Activated CD4-positive, alpha-beta T cell treated with anti-CD3 and anti-CD28 coated beads, Interleukin-2, amount 10 ng/mL, durations not matched to agents 24 days and 14 days (primary cell): ENCODE results near the gene SUPT20HL2. TPM values are rescaled to one million over a fixed set of nuclear protein-coding genes. Genes with fewer than 3 reads are reported as not detected.
"Not testable (repeated sequence)": the region's sequence is repeated elsewhere in the genome, so short reads cannot be mapped to it uniquely, and the experiment has no call there.

Experiments
- DNase-seq: peaks from one replicate; pipeline ENCODE4 v3.0.0; 2022
- H3K27ac Mint-ChIP-seq: one replicate; pipeline ENCODE4 v1.8.0; 2022; ENCODE audit warnings: mild to moderate bottlenecking, mixed read lengths
- H3K27me3 Mint-ChIP-seq: one replicate; pipeline ENCODE4 v1.8.0; 2022; ENCODE audit warnings: mixed read lengths
- H3K36me3 Mint-ChIP-seq: one replicate; pipeline ENCODE4 v1.8.0; 2022; ENCODE audit warnings: low read depth, mild to moderate bottlenecking, mixed read lengths
- H3K4me1 Mint-ChIP-seq: one replicate; pipeline ENCODE4 v1.8.0; 2021; ENCODE audit warnings: mixed read lengths
- H3K4me3 Mint-ChIP-seq: one replicate; pipeline ENCODE4 v1.8.0; 2022; ENCODE audit warnings: mild to moderate bottlenecking, moderate library complexity, mixed read lengths
- H3K9me3 Mint-ChIP-seq: one replicate; pipeline ENCODE4 v1.8.0; 2021; ENCODE audit warnings: mixed read lengths
- intact Hi-C: fragments of 100-400 bp; cut with micrococcal nuclease; formaldehyde crosslinking; loops from one replicate; pipeline ENCODE4 v1.15.1; 2023
- total RNA-seq: library from RNA; stranded (reverse); gene quantifications from 2 replicates; pipeline ENCODE4 v1.2.3, GENCODE V29; 2022

Gene SUPT20HL2
- total RNA-seq, 1 donor from 2014 or later: 0.09 TPM

- Mint-ChIP-seq H3K4me1 (no peaks in the 10 kb centered on the region), H3K27me3 (peaks cover 4% of the 10 kb centered on the region), H3K36me3 (no peaks in the 10 kb centered on the region), H3K9me3 (peaks cover 3% of the 10 kb centered on the region), H3K4me3 (no peak overlapping the region), H3K27ac (no peak overlapping the region)
- DNase-seq: no peak
- intact Hi-C loops: no loop called here
Measured at GRCh38 chrX:24332878-24333277, 19.0 kb upstream of the SUPT20HL2 start.

DNA sequence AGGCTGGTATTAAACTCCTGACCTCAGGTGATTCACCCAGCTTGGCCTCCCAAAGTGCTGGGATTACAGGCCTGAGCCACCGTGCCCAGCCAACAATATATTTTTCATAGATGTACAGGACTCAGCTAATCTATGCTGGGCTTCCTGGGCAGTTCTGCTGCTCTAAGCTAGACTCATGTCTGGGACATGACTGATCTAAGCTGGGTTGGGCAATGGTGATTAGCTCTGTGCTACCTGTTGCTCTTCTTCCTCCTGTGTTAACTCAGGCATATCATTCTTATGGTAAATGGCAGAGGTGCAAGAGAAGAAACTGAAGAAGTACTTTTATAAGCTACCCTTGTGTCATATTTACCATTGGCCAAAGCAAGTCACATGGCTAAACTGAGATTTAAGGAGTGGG, 11.4 kb upstream of the SUPT20HL2 start:
- no peaks in the 10 kb centered on the region for H3K36me3 Mint-ChIP-seq
- no peak for DNase-seq
- intact Hi-C loops: no loop called here
- H3K4me3 Mint-ChIP-seq: no peak overlapping the region
- H3K9me3 Mint-ChIP-seq: peaks cover 3% of the 10 kb centered on the region
- H3K27me3 Mint-ChIP-seq: peaks cover 4% of the 10 kb centered on the region
- H3K27ac Mint-ChIP-seq: no peak overlapping the region
- no peaks in the 10 kb centered on the region for H3K4me1 Mint-ChIP-seq

DNA sequence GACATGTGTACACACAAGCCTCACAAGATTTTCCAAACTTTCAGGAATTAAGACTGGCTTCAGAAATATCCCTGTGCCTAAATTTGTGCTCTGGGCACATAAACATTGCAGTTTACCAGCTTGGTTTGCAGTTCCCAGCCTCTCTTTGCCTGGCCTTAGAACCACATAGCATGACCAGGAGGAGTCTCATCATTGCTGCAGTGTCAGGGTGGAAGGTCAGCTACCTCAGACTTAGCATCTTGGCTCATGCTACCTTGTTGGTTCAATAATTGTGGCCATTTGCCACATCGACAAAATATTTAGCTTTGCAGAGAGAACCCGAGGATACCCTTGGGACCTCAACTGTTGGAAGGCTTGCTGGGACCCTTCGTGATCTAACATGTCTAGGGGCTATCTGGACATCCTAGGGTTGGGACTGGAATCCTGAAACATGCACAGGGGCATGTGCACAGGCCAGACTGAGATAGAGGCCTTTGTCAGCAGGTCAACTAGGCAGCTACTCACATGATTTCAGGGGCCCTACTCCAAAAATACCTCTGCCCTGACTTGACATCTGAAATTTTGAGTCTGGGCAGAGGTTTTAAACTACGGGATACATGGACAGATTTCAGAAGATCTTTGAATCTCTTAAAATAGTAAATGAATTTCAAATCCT, 8.0 kb upstream of the SUPT20HL2 start:
- H3K27ac Mint-ChIP-seq: no peak overlapping the region
- peaks cover 3% of the 10 kb centered on the region for H3K9me3 Mint-ChIP-seq
- H3K36me3 Mint-ChIP-seq: no peaks in the 10 kb centered on the region
- H3K4me3 Mint-ChIP-seq: no peak overlapping the region
- H3K27me3 Mint-ChIP-seq: peaks cover 5% of the 10 kb centered on the region
- no peaks in the 10 kb centered on the region for H3K4me1 Mint-ChIP-seq
- intact Hi-C loops: no loop called here
- DNase-seq: no peak

- no peak overlapping the region for H3K27ac Mint-ChIP-seq
- no peak overlapping the region for H3K4me3 Mint-ChIP-seq
- H3K4me1 Mint-ChIP-seq: no peaks in the 10 kb centered on the region
- peaks cover 3% of the 10 kb centered on the region for H3K27me3 Mint-ChIP-seq
- H3K36me3 Mint-ChIP-seq: no peaks in the 10 kb centered on the region
- intact Hi-C loops: no loop called here
- no peaks in the 10 kb centered on the region for H3K9me3 Mint-ChIP-seq
- DNase-seq: no peak
Measured at GRCh38 chrX:24317567-24317966, 3.7 kb upstream of the SUPT20HL2 start.

- no peaks in the 10 kb centered on the region for H3K4me1 Mint-ChIP-seq
- H3K9me3 Mint-ChIP-seq: no peaks in the 10 kb centered on the region
- H3K27me3 Mint-ChIP-seq: peaks cover 3% of the 10 kb centered on the region
- no peak for DNase-seq
- no peak overlapping the region for H3K27ac Mint-ChIP-seq
- H3K36me3 Mint-ChIP-seq: no peaks in the 10 kb centered on the region
- H3K4me3 Mint-ChIP-seq: no peak overlapping the region
- intact Hi-C loops: no loop called here
Measured at GRCh38 chrX:24316111-24316510, 2.2 kb upstream of the SUPT20HL2 start.

- H3K36me3 Mint-ChIP-seq, H3K4me1 Mint-ChIP-seq, intact Hi-C loops, H3K27ac Mint-ChIP-seq, H3K27me3 Mint-ChIP-seq, DNase-seq, H3K9me3 Mint-ChIP-seq, H3K4me3 Mint-ChIP-seq: not testable (repeated sequence)
Measured at GRCh38 chrX:24312249-24312607, 1.6 kb downstream of the SUPT20HL2 start.

DNA sequence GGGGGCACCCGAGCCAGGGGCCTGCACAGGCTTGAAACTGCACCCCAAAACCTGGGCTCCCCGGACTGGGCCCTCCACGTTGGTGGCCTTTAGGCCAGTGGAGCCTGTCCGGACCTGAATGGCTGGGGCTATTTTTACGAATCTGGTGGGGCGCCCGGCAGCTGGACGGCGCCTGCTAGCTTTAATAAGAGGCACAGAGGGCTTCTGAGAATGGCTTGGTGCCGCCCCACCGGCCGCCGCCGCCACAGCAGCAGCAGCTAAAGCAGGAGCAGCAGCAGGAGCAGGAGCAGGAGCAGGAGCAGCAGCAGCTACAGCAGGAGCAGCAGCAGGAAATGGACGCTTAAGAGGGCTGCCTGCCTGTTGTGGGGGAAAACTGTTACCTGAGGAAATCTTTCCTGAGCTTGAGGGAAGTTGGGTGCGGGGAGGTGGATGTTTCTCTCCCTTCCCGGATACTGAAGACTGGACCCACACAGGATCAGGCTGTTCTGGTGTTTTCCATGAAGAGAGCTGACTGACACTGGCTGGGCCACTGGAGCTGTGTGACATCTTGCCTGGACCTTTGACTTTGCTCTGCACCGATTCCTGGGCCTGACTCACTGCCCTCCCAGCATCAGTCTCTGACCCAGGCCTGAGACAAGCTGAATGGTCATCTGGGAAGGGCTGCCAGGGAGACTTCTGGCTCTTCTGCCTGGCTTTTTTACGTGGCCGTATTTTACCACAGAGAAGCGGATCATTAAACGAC, 2.2 kb downstream of the SUPT20HL2 start:
- H3K27ac Mint-ChIP-seq, H3K4me1 Mint-ChIP-seq, H3K36me3 Mint-ChIP-seq, intact Hi-C loops, H3K4me3 Mint-ChIP-seq, H3K27me3 Mint-ChIP-seq, H3K9me3 Mint-ChIP-seq, DNase-seq: not testable (repeated sequence)

- H3K9me3 Mint-ChIP-seq, DNase-seq, intact Hi-C loops, H3K27ac Mint-ChIP-seq, H3K27me3 Mint-ChIP-seq, H3K4me3 Mint-ChIP-seq, H3K4me1 Mint-ChIP-seq, H3K36me3 Mint-ChIP-seq: not testable (repeated sequence)
Measured at GRCh38 chrX:24310916-24311315, 3.0 kb downstream of the SUPT20HL2 start.

DNA sequence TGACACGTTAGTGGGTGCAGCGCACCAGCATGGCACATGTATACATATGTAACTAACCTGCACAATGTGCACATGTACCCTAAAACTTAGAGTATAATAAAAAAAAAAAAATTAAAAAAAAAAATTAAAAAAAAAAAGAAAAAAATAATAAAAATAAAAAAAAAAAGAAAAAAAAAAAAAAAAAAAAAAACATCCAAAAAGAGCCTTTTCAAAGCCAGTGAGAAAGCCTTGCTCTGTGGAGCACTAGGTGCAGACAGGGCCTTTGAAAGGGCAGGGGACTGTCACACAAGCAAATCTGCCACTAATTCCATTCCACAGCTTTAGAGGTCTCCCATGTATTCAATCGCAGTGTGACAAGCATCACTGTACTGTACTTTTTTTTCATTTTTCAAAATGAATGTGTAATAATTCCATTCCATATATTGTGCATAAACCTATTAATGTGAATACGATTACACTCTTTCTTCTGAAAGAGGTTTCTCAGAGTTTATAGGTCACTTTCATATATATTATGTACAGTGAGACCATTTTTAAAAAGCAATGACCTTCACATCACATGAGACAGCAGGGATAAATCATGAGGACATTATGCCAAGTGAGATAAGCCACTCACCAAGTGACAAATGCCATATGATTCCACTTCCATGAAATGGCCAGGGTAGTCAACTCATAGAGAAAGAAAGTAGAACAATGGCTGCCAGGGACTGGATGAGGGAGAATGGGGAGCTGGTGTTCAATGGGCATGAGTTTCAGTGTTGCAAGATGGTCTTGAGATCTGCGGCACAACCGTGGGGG, 4.1 kb downstream of the SUPT20HL2 start:
- H3K27me3 Mint-ChIP-seq, H3K9me3 Mint-ChIP-seq, H3K27ac Mint-ChIP-seq, DNase-seq, intact Hi-C loops, H3K4me3 Mint-ChIP-seq, H3K36me3 Mint-ChIP-seq, H3K4me1 Mint-ChIP-seq: not testable (repeated sequence)

DNA sequence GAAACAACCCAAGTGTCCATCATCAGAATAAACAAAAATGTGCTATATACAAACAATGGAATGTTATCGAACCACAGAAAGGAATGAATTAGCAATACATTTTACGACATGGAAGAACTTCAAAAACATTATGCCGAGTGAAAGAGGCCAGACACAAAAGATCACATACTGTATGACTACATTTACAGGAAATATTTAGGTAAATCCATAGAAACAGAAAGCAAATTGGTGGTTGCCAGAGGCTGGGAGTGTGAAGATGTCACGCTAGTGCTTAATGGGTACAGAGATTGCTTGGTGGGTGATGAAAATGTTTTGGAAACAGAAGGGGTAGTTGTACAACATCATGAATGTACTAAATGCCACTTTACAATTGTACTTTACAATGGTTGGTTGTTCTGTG, 5.1 kb downstream of the SUPT20HL2 start:
- H3K27ac Mint-ChIP-seq: peak overlapping the region; percentile 71

DNA sequence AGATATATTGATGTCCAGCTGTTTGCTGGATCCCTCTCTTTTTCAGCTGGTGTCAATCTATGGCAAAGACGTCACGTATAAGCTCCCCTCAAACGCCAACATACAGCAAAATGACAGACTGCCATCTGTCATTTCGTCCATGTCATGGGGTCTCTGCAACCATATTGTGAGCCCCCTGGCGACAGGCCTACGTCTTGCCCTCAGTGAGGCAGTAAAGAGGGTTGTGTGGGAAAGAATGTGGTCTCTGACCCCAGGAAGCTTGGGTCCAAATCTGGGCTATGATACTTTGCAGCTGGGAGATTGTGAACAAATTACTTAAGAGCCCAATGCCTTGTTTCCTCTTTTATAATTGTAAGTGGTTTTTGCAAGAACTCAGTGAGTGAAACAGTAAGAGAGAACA, 7.4 kb downstream of the SUPT20HL2 start:
- intact Hi-C loops: no loop called here

More for the DNA sequence above, 5.1 kb downstream of the SUPT20HL2 start:
- H3K9me3 Mint-ChIP-seq, H3K4me1 Mint-ChIP-seq, H3K4me3 Mint-ChIP-seq, intact Hi-C loops, H3K27me3 Mint-ChIP-seq, H3K36me3 Mint-ChIP-seq: not testable (repeated sequence)
- peak; percentile 56 for DNase-seq

GRCh38 chrX:24305905-24306304, 8.0 kb downstream of the SUPT20HL2 start:
- Mint-ChIP-seq H3K4me1 (peaks cover 8% of the 10 kb centered on the region), H3K36me3 (no peaks in the 10 kb centered on the region), H3K9me3 (no peaks in the 10 kb centered on the region), H3K27me3 (no peaks in the 10 kb centered on the region), H3K4me3 (no peak overlapping the region), H3K27ac (no peak overlapping the region)
- intact Hi-C loops: no loop called here
- no peak for DNase-seq

More for the DNA sequence above, 7.4 kb downstream of the SUPT20HL2 start:
- H3K27ac Mint-ChIP-seq: no peak overlapping the region
- peaks cover 8% of the 10 kb centered on the region for H3K4me1 Mint-ChIP-seq
- DNase-seq: no peak
- no peak overlapping the region for H3K4me3 Mint-ChIP-seq
- no peaks in the 10 kb centered on the region for H3K27me3 Mint-ChIP-seq
- no peaks in the 10 kb centered on the region for H3K9me3 Mint-ChIP-seq
- no peaks in the 10 kb centered on the region for H3K36me3 Mint-ChIP-seq

DNA sequence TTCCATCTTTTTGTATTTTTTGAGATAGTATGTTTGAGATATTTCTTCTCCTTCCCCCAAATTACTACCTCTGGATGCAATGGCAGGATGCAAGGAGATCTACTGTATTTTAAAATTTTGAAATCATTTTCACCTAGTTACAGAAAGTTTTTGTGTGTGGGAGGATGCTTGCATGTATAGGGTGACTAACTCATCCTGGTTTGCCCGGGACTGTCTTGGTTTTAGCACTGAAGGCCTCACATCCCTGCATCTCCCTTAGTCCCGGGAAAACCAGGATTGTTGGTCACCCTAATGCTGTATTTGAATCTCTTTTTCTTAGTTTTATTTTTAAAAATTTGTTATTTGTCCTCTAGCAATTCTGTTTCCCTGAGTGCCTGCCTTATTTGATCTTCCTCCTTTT, 12.1 kb downstream of the SUPT20HL2 start:
- Mint-ChIP-seq H3K27ac (peak overlapping the region; percentile 65), H3K36me3 (no peaks in the 10 kb centered on the region), H3K9me3 (no peaks in the 10 kb centered on the region), H3K4me1 (no peaks in the 10 kb centered on the region), H3K4me3 (no peak overlapping the region), H3K27me3 (peaks cover 1% of the 10 kb centered on the region)
- no peak for DNase-seq
- intact Hi-C loops: loop anchor here (5.0 kb wide), 1 partner anchor 70 kb away; no protein-coding TSS in a partner anchor

DNA sequence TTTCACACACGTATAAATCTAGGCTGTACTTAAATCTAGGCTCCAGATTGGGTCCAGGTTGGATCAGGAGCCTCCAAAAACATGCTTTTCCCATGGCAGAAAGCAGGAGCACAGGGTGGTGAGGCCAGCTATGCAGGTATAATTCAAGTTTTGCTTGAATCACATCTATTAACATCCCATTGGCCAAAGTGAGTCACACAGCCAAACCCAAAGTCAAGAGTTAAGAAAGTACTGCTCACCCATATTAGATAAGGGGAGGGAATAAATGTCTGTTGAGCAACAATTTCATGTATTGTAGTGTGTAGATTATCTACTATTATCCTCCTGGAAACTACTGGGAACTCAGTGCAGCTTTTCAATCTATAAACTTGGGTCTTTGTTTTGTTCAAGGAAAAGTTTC, 12.8 kb downstream of the SUPT20HL2 start:
- intact Hi-C loops: loop anchor here (5.0 kb wide), 1 partner anchor 71 kb away; no protein-coding TSS in a partner anchor
- Mint-ChIP-seq H3K36me3 (no peaks in the 10 kb centered on the region), H3K27me3 (peaks cover 1% of the 10 kb centered on the region), H3K27ac (no peak overlapping the region), H3K4me1 (no peaks in the 10 kb centered on the region), H3K4me3 (no peak overlapping the region), H3K9me3 (no peaks in the 10 kb centered on the region)
- DNase-seq: no peak
